HG02840 (cell line): ENCODE data around the gene TTC12.
"Not testable (repeated sequence)": the region's sequence is repeated elsewhere in the genome, so short reads cannot be mapped to it uniquely, and the experiment has no call there.

ENCODE experiments used
- ATAC-seq: cut with Tn5 transposase; IDR thresholded peaks from one replicate; pipeline ENCODE4 v1.9.1; 2021; ENCODE audit warnings: mild to moderate bottlenecking, moderate library complexity, moderate number of reproducible peaks; ENCODE audit not compliant: unreplicated experiment, low FRiP score

TTC12 gene

GRCh38 chr11:113282898-113283437 is 31.4 kb upstream of the TTC12 start:
- no peak for ATAC-seq

GRCh38 chr11:113283881-113284280 is 30.5 kb upstream of the TTC12 start:
- ATAC-seq, result no peak

GRCh38 chr11:113286009-113286408 is 28.4 kb upstream of the TTC12 start:
- no peak for ATAC-seq

- ATAC-seq, result no peak
Measured at GRCh38 chr11:113286509-113287497, 27.6 kb upstream of the TTC12 start.

- no peak for ATAC-seq
Measured at GRCh38 chr11:113287801-113288200, 26.6 kb upstream of the TTC12 start.

GRCh38 chr11:113288286-113288863 is 26.0 kb upstream of the TTC12 start:
- no peak for ATAC-seq

- peak; percentile 91 for ATAC-seq
Measured at GRCh38 chr11:113289431-113290187, 24.8 kb upstream of the TTC12 start.

- ATAC-seq, result no peak
Measured at GRCh38 chr11:113293936-113294335, 20.4 kb upstream of the TTC12 start.

GRCh38 chr11:113295993-113296392 is 18.4 kb upstream of the TTC12 start:
- no peak for ATAC-seq

- no peak for ATAC-seq
Measured at GRCh38 chr11:113296447-113297205, 17.8 kb upstream of the TTC12 start.

GRCh38 chr11:113298496-113298895 is 15.9 kb upstream of the TTC12 start:
- ATAC-seq, result not testable (repeated sequence)

- ATAC-seq, result no peak
Measured at GRCh38 chr11:113304916-113305315, 9.5 kb upstream of the TTC12 start.

GRCh38 chr11:113305440-113306336 is 8.7 kb upstream of the TTC12 start:
- ATAC-seq, result no peak

GRCh38 chr11:113308601-113309000 is 5.8 kb upstream of the TTC12 start:
- ATAC-seq, result no peak

- no peak for ATAC-seq
Measured at GRCh38 chr11:113311536-113311935, 2.8 kb upstream of the TTC12 start.

- no peak for ATAC-seq
Measured at GRCh38 chr11:113313601-113314000, 782 bp upstream of the TTC12 start.

- peak; percentile 1 for ATAC-seq
Measured at GRCh38 chr11:113314065-113314388, 356 bp upstream of the TTC12 start.

- ATAC-seq, result no peak
Measured at GRCh38 chr11:113315811-113316210, 1.4 kb downstream of the TTC12 start.

GRCh38 chr11:113316256-113316655 is 1.9 kb downstream of the TTC12 start:
- ATAC-seq, result no peak
